CD4-positive, alpha-beta T cell treated with Interleukin-4 for 4 hours (primary cell): ENCODE measurements around the gene LCE1F.

Source experiments
- DNase-seq: peaks from one replicate; pipeline ENCODE4 v3.0.0-alpha.2; 2020

Gene LCE1F, protein sequence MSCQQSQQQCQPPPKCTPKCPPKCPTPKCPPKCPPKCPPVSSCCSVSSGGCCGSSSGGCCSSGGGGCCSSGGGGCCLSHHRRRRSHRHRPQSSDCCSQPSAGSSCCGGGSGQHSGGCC

GRCh38 chr1:152774875-152775274 lies at the start of gene LCE1F:
Gene LCE1F, plus strand, starts transcription at chr1:152775140. Its CDS starts 1,232 bp downstream, at chr1:152776372.
- no peak for DNase-seq

GRCh38 chr1:152725261-152725660 lies 49.7 kb upstream of the LCE1F start:
- no peak for DNase-seq

DNA sequence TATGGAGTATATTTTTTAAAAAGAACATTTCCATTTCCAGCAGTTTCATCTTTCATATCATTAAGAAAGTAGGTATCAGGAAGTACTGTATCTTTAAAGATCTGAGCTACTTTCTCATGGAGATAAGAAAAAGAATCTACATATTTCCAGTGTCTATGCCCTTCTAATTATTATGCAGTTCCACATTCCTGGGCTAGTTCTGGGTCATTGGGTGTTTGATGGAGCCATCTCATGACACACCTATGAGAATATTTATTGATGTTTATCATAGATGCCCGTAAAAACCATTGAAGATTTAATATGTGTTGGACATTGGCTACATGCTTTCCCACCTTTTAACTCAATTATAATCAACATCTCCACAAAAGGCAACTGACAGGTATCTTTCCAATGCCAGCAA lies 46.0 kb upstream of the LCE1F start:
- DNase-seq = no peak

- no peak for DNase-seq
Measured at GRCh38 chr1:152735648-152736047, 39.3 kb upstream of the LCE1F start.

DNA sequence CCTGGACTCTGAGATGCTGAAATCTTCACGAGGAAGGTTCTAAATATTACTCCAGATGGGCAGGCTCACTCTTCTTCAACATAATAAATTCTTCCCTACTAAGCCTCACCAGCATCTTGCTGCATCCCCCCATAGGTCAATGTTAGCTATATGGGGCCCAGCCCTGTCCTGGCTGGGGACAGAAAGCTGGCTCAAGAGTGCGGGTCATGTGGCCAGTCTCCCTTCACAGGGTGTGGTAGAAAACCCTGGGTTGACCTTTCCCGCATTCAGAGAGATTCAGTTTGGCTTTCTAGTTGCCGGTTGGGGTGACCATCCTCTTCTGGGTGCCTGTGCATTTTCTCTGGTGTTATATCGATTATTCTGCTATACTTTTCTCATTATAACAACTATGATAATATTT lies 36.9 kb upstream of the LCE1F start:
- no peak for DNase-seq

DNA sequence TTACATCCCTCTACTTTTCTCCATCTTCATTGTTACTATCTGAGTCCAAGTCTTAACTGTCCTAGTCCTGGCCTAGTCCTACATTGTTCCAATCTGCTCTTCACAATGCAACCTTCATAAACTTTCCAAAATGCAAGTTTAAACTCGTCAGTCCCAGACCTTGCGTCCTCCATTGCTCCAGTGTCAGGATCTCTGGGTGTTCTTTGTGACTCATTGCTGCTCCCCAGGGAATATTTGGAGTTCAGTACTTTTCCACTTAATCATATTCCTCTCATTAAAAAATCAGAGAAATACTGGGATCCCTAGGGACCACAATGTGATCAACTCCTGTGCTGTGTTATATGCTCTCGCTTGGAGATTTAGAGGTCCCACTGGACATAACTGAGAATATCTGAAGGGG lies 35.1 kb upstream of the LCE1F start:
- no peak for DNase-seq

DNA sequence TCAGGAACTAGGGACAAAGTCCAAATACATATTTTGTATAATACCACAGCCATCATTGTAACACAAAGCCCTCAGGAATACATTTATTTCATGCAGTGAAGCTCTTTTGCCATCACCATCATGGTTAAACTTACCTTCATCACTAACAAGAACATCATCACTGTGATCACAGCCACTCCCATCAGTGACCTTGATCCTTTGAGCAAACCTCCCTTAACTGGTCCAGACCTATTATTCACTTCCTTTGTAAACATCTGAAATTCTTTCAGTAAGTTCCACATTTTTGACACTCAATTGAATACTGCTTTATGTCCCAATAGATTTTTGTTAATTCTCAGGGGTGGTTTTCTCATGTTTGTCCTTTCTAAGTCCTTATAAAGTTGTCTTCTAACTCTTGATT lies 33.3 kb upstream of the LCE1F start:
- no peak for DNase-seq

- no peak for DNase-seq
Measured at GRCh38 chr1:152743371-152744145, 31.4 kb upstream of the LCE1F start.

DNA sequence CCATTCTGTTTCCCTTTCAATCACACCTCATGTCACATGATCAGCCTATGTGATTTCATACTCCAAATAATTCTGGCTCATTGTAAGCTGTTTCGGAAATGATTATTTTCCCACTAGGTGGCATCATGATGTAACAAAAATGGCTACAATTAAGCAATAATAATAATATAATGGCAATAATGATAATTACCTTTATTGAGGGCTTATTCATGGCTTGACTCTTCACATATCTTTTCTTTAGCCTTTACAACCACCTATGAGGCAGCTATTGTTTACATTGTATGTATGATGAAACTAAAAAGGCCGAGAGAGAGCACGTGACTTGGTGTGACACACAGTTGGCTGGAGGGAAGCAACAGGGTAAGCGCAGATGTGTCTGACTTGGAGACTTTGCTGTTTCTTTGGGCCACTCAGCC lies 29.6 kb upstream of the LCE1F start:
- DNase-seq = no peak

GRCh38 chr1:152745765-152746444 lies 29.0 kb upstream of the LCE1F start:
- no peak for DNase-seq

DNA sequence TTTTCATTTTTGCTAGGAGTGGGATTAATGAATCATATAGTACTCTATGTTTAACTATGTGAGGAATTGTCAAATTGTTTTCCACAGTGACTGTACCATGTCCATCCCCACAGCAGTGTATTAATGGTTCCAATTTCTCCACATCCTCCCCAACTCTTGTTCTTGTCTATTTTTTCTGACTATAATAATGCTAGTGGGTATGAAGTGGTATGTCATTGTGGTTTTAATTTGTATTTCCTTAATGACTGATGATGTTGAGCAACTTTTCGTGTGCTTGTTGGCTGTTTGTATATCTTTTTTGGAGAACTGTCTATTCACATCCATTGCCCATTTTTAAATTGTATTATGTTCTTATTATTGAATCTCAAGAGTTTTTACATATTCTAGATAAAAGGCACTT lies 27.1 kb upstream of the LCE1F start:
- no peak for DNase-seq

GRCh38 chr1:152752225-152752624 lies 22.7 kb upstream of the LCE1F start:
- DNase-seq = no peak

DNA sequence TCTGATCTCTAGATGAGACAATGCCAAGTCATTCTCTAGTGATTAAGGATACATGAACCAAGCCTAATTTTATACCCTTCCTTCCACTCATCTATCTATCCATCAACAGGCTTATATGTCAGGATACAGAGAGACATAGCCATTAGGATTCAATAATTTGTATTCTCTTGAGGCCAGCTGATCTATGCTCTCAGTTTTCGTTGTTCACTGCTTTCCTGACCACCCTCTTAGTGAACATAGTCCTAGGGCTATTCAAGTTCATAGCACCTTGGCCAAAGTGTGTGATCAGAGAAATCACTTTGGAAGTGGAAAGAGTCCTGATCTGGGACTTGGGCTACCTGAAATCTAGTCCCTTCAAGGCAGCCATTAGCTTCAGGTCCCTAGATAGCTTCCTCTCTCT lies 21.4 kb upstream of the LCE1F start:
- no peak for DNase-seq

GRCh38 chr1:152756872-152757271 lies 18.1 kb upstream of the LCE1F start:
- DNase-seq = no peak

DNA sequence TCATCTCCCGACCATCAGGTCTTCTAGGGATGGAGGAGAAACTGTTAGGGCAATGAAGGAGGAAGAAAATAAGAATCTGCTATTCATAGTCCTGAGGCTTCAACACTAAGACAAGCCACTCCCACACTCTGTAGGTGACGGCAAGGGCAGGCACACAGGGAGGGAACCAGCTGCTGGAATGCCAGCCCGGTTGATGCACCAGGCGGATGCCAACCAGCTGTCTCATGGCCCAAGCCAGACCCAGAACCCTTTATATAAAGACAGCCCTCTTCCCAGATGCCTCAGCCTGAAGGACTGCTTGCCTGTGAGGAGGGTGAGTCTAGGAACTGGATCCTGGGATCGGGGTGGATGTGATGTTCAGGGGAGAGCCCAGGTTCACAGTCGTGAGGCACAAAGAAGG lies 17.2 kb upstream of the LCE1F start, which contains the start of gene KPRP:
Gene KPRP (plus strand): TSS at position 279 of the 400 bp plus-strand sequence. CDS start 1,564 bp downstream, outside the sequence.
- DNase-seq = no peak

DNA sequence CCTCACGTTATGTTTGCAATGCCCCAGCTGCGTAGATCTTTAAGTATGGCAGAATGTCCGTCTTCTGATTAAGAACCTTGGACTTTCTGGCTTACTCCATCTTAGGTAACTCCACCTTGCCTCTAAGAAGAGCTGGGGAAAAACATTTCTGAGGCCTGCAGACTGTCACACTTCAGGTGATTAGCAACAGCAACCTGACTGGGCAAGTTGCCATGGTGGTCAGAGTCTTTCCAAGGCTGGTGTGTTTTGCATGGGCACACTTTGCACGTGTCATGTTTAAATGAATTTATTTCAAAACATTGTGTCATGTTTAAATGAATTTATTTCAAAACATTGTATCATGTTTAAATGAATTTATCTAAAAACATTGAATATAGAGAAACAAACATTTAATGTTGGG lies 16.3 kb upstream of the LCE1F start:
- DNase-seq = no peak

DNA sequence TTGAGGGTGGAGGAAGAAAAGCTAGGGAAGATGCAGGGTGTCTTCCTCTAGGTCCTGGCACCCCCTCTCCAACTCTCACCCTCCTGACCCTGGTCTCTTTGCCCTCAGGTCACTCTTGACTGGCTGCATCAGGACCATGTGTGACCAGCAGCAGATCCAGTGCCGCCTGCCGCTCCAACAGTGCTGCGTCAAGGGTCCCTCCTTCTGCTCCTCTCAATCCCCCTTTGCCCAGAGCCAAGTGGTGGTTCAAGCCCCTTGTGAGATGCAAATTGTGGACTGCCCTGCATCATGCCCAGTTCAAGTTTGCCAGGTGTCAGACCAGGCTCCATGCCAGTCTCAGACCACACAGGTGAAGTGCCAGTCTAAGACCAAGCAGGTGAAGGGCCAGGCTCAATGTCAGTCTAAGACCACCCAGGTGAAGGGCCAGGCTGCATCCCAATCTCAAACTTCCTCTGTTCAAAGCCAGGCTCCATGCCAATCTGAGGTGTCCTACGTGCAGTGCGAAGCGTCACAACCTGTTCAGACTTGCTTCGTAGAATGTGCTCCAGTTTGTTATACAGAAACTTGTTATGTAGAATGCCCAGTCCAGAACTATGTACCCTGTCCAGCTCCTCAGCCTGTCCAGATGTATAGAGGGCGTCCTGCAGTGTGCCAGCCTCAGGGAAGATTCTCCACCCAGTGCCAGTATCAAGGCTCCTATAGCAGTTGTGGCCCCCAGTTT lies 15.3 kb upstream of the LCE1F start:
- DNase-seq = no peak

GRCh38 chr1:152760551-152761190 lies 14.3 kb upstream of the LCE1F start:
- no peak for DNase-seq

DNA sequence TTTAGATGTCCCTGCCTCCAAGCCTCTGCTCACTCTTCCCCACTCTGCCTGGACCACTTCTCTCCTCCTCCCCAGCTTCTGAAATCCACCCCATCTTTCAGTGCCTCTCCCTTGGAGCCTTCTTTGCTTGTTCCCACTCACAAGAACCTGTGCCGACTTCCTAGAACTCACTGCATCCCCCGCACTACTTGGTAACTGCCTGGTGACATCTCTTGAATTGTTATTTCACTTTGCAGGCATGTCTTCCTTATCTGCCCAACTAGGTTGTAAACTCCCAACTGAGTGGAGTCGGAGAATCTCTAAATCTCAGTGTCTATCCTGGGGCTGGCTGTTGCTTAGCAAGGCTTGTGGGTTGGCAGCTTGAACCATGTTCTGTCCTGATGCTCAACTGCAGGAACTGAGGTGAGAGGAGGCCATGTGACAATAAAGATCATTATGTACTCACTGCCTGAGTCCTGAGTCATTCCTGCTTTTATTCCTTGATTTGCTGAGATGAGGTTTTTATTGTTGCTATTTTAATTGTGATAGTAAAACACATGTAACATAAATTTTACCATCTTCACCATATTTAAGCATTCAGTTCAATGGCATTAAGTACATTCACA lies 13.2 kb upstream of the LCE1F start:
- no peak for DNase-seq

DNA sequence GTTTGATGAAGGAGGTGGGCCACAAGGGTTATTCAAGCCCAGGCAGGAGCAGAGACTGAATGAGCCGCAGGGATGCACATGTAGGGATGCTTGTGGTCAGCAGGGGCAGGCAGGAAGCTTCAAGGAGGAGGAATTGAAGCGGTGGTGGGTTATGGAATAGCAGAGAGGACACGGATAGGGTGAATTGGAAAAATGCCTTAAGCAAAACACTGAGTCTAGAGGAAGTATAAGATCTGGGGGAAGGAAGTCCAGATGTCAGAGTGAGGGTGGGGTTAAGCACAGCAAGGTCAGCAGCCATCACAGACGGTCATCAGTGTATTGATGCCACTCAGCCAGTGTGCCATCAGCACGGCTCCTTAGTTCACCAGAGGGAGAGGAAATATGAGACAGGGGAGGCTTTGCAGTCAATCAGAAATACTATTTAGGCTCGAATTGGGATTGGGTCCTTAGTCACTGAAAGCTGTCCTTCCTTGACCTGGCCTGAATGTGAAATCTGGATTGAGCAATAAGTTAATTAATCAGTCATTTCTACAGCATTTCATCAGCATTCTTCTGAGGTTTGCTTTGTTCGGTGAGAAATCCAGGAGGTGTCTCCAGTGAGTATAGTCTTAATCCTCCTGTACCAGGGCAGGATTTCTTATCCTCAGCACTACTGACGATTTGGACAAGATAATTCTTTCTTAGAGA lies 6.0 kb upstream of the LCE1F start:
- no peak for DNase-seq

DNA sequence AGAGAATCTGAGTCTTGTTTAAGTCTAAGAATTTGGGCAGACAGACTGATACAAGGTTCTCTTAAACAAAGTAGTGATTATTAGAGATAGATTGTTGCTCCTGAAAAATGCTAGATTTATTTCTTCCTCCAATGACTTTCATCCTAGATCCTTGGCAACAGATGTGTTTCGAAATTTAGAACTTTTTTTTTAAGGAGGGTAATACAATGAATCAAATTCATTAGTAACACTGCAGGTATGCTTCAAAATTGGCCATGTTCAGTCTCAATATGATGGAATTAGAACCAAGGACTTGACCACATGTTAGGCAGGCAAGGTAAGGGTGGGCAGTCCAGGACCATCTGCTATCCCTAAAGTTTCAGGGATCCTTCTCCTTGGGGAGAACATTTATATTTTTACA lies 4.5 kb upstream of the LCE1F start:
- no peak for DNase-seq

DNA sequence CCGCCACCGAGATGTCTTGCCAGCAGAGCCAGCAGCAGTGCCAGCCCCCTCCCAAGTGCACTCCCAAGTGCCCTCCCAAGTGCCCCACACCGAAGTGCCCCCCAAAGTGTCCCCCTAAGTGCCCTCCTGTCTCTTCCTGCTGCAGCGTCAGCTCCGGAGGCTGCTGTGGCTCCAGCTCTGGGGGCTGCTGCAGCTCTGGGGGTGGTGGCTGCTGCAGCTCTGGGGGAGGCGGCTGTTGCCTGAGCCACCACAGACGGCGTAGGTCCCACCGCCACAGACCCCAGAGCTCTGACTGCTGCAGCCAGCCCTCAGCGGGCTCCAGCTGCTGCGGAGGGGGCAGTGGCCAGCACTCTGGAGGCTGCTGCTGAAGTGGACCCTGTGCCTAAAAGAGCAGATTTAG lies 1.4 kb downstream of the LCE1F start:
- no peak for DNase-seq
